DND-41 (cell line): ENCODE measurements around the gene LST1.

Experiments used
- ATAC-seq: fragments of 200-7000 bp; cut with Tn5 transposase; 3 replicates; pipeline ENCODE4 v1.9.1; 2021; ENCODE audit warnings: low read depth; ENCODE audit not compliant: insufficient read depth
- DNase-seq: peaks from one replicate; pipeline ENCODE4 v3.0.0-alpha.2; 2020
- H2AFZ ChIP-seq: 2 replicates; pipeline ENCODE4 v1.6.0; 2012; ENCODE audit warnings: low read depth, low read length
- H3K27ac ChIP-seq: 2 replicates; pipeline ENCODE4 v1.5.1; 2012; ENCODE audit warnings: low read length, inconsistent platforms
- H3K27me3 ChIP-seq: fragments of 200-600 bp; sonication (generic); 2 replicates; pipeline ENCODE4 v1.6.0; 2012; ENCODE audit warnings: low read length, mild to moderate bottlenecking, inconsistent platforms; ENCODE audit not compliant: insufficient read depth, poor library complexity
- H3K36me3 ChIP-seq: 2 replicates; pipeline ENCODE4 v1.5.1; 2012; ENCODE audit warnings: low read length, inconsistent platforms; ENCODE audit not compliant: insufficient read depth
- H3K4me1 ChIP-seq: 2 replicates; pipeline ENCODE4 v1.5.1; 2012; ENCODE audit warnings: mild to moderate bottlenecking, low read length; ENCODE audit not compliant: insufficient read depth
- H3K4me2 ChIP-seq: 2 replicates; pipeline ENCODE4 v1.6.0; 2012; ENCODE audit warnings: mild to moderate bottlenecking, moderate library complexity, low read length, inconsistent platforms; ENCODE audit not compliant: insufficient read depth
- H3K4me3 ChIP-seq, 2 experiments: fragments of 200-600 bp in 1 of 2; shearing (Covaris generic) in 1 of 2; 2 replicates each; pipeline ENCODE4 v1.5.1; 2012 to 2016; ENCODE audit warnings: inconsistent platforms in 2 of 2, low read length in 2 of 2, mild to moderate bottlenecking in 2 of 2, low read depth in 1 of 2, moderate library complexity in 1 of 2
- H3K79me2 ChIP-seq: 2 replicates; pipeline ENCODE4 v1.6.0; 2012; ENCODE audit warnings: low read length, inconsistent platforms; ENCODE audit not compliant: insufficient read depth
- H3K9ac ChIP-seq: 2 replicates; pipeline ENCODE4 v1.6.0; 2012; ENCODE audit warnings: low read depth, mild to moderate bottlenecking, inconsistent platforms, low read length, moderate library complexity
- H3K9me3 ChIP-seq: 2 replicates; pipeline ENCODE4 v1.5.1; 2012; ENCODE audit warnings: low read length, moderate library complexity, mild to moderate bottlenecking, inconsistent platforms; ENCODE audit not compliant: insufficient read depth, severe bottlenecking
- H4K20me1 ChIP-seq: 2 replicates; pipeline ENCODE4 v1.6.0; 2012; ENCODE audit warnings: low read length; ENCODE audit not compliant: insufficient read depth
- CTCF ChIP-seq: IDR thresholded peaks from 2 replicates; pipeline ENCODE4 v1.5.1; 2012; ENCODE audit warnings: borderline replicate concordance, low read length, moderate library complexity, mild to moderate bottlenecking; ENCODE audit not compliant: poor library complexity, severe bottlenecking; ENCODE audit errors: extremely low read depth
- EZH2 ChIP-seq: IDR thresholded peaks from 3 replicates; pipeline ENCODE4 v1.6.1; 2012; ENCODE audit warnings: borderline replicate concordance, low read depth, mild to moderate bottlenecking, moderate library complexity, low read length, inconsistent platforms; ENCODE audit not compliant: severe bottlenecking

LST1 gene

GRCh38 chr6:31614075-31614619 lies 28.1 kb downstream of the LST1 start:
- H3K9me3 ChIP-seq, result no peaks in the 10 kb centered on the region
- peaks cover 34% of the 10 kb centered on the region for H3K4me1 ChIP-seq
- H2AFZ ChIP-seq, result no peak overlapping the region
- H3K27me3 ChIP-seq, result no peaks in the 10 kb centered on the region
- H3K79me2 ChIP-seq, result peaks cover 15% of the 10 kb centered on the region
- H3K4me3 ChIP-seq, result no peak overlapping the region
- no peak for ATAC-seq
- H4K20me1 ChIP-seq, result no peaks in the 10 kb centered on the region
- no peak for DNase-seq
- TF ChIP-seq EZH2 (no peak), CTCF (no peak)
- no peak overlapping the region for H3K9ac ChIP-seq
- no peaks in the 10 kb centered on the region for H3K36me3 ChIP-seq
- H3K27ac ChIP-seq, result no peak overlapping the region
- no peak overlapping the region for H3K4me2 ChIP-seq

DNA sequence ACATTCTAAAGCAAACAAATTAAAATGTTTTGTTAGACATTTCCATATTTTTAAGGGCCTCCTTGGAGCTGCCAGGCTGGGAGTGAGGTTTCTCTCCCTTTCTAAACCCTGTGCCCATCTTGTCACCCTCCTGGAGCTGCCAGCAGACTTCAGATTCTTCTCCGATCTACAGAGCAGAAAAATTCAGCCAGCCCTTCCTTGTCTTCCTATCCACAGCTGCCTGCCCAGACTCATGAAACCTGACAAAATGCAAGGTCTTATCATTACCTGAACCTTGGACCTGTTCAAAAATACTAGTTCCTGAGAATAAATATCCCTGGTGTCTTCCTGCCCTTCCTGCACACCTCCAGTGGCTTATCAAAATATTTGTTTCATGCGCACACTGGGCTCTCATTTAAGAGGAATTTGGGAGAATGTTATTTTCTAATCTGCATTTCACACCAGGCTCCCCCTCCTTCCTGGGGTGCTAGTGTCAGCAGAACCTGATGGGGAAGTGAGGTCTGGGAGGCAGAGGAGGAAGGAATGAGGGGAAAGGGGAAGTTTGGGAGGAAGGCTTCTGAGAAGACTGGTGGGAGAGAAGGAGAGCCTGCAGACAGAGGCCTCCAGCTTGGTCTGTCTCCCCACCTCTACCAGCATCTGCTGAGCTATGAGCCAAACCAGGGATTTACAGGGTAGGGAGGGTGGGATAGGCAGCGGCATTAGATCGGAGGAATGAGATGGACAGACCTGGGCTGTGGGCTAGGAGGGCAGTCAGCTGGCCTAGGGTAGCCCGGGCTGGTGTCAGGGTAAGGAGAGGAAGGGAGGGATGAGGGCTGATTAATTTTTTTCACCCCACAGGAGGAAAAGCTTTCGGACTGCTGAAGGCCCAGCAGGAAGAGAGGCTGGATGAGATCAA lies 28.9 kb downstream of the LST1 start, which contains the start of gene AIF1:
Gene AIF1, plus strand, starts transcription at position 551 of the 895 bp plus-strand sequence. Its CDS starts 96 bp downstream, at position 647.
- Histone ChIP-seq H2AFZ (peak within 1 kb of the TSS; percentile 74), H3K79me2 (peaks cover 19% of the 10 kb centered on the region), H3K9me3 (no peaks in the 10 kb centered on the region), H3K4me3 (peak within 1 kb of the TSS; percentile 14 to 64; a peak in 3 of 4 replicates), H3K36me3 (no peaks in the 10 kb centered on the region), H3K27ac (peak within 1 kb of the TSS; percentile 95), H3K4me2 (peak within 1 kb of the TSS; percentile 71), H4K20me1 (no peaks in the 10 kb centered on the region), H3K27me3 (no peaks in the 10 kb centered on the region), H3K9ac (peak within 1 kb of the TSS; percentile 75), H3K4me1 (peaks cover 40% of the 10 kb centered on the region)
- TF ChIP-seq CTCF, result no peak
- TF ChIP-seq EZH2, result no peak
- DNase-seq (no peak), ATAC-seq (no peak)

- Histone ChIP-seq H3K36me3 (no peaks in the 10 kb centered on the region), H4K20me1 (no peaks in the 10 kb centered on the region), H3K9me3 (no peaks in the 10 kb centered on the region), H3K79me2 (peaks cover 21% of the 10 kb centered on the region), H2AFZ (peak overlapping the region; percentile 74), H3K9ac (peak overlapping the region; percentile 75), H3K27me3 (no peaks in the 10 kb centered on the region), H3K4me3 (peak overlapping the region; percentile 14 to 64; a peak in 3 of 4 replicates), H3K4me2 (peak overlapping the region; percentile 71), H3K27ac (peak overlapping the region; percentile 95), H3K4me1 (peaks cover 40% of the 10 kb centered on the region)
- peak; percentile 4 for TF ChIP-seq CTCF
- no peak for TF ChIP-seq EZH2
- DNase-seq (peak; percentile 83), ATAC-seq (peak; percentile 41)
These were observed 29.7 kb downstream of the LST1 start for GRCh38 chr6:31615748-31616147.
